MG63 (cell line): ENCODE results near the gene MAGEB6B. TPM values are rescaled to one million over a fixed set of nuclear protein-coding genes. Genes with fewer than 3 reads are reported as not detected.
"Not testable (repeated sequence)": the region's sequence is repeated elsewhere in the genome, so short reads cannot be mapped to it uniquely, and the experiment has no call there.

Source experiments
- DNase-seq: peaks from one replicate; pipeline ENCODE4 v3.0.0-alpha.2; 2020
- H3K27me3 ChIP-seq: fragments of 250-450 bp; sonication (Bioruptor Pico); 2 replicates; pipeline ENCODE4 v1.5.1; 2020; ENCODE audit warnings: mild to moderate bottlenecking, moderate library complexity
- H3K36me3 ChIP-seq: fragments of 250-450 bp; sonication (Bioruptor Pico); 2 replicates; pipeline ENCODE4 v1.5.1; 2020; ENCODE audit warnings: mild to moderate bottlenecking, moderate library complexity
- H3K4me3 ChIP-seq: fragments of 250-450 bp; sonication (Bioruptor Pico); 2 replicates; pipeline ENCODE4 v1.5.1; 2020; ENCODE audit warnings: mild to moderate bottlenecking, moderate library complexity
- H3K9me3 ChIP-seq: fragments of 250-450 bp; sonication (Bioruptor Pico); 2 replicates; pipeline ENCODE4 v1.5.1; 2020; ENCODE audit warnings: mild to moderate bottlenecking, moderate library complexity
- total RNA-seq: library from RNA; depleted of rRNA; stranded (reverse); fragments of >200 nt; shearing (Covaris generic); gene quantifications from 2 replicates; pipeline ENCODE4 v1.2.3, GENCODE V29; 2014; ENCODE audit warnings: low replicate concordance; rRNA removed

MAGEB6B gene
- total RNA-seq: not detected in 2 replicates

- Histone ChIP-seq H3K9me3 (no peaks in the 10 kb centered on the region), H3K36me3 (no peaks in the 10 kb centered on the region), H3K27me3 (no peaks in the 10 kb centered on the region), H3K4me3 (no peak within 1 kb of the TSS)
- DNase-seq: no peak
These were observed at the start of gene MAGEB6B for GRCh38 chrX:26160301-26160700. TSS of gene MAGEB6B (plus strand) at chrX:26160601. CDS start at chrX:26160601, 0 bp downstream.

GRCh38 chrX:26138274-26138673 is 22.1 kb upstream of the MAGEB6B start, which contains the start of gene MAGEB18:
TSS of gene MAGEB18 (plus strand) at chrX:26138343. CDS start at chrX:26138986, 643 bp downstream.
- no peak for DNase-seq

DNA sequence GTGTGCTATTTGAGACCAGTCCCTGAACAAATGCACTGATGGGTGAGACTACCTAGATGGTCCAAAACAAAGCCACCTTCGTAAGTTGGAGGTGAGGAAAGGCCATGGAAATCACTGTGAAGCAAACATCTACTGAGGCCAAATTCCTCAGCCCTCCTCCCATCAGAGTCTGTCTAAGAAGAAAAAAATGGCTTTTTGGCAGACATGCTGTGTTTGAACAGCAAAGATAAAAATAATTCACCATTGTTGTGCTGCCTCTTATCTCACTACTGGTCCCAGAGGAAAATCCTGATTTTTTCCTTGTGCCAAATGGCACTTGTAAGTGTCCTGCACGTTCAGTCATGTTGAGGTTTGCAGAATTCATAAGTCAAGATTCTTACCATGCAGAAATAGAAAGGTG is 14.4 kb upstream of the MAGEB6B start:
- Histone ChIP-seq H3K36me3 (no peaks in the 10 kb centered on the region), H3K27me3 (no peaks in the 10 kb centered on the region)

More at GRCh38 chrX:26138274-26138673, 22.1 kb upstream of the MAGEB6B start, which contains the start of gene MAGEB18:
- no peaks in the 10 kb centered on the region for H3K36me3 ChIP-seq
- no peak within 1 kb of the TSS for H3K4me3 ChIP-seq
- no peaks in the 10 kb centered on the region for H3K9me3 ChIP-seq
- H3K27me3 ChIP-seq: no peaks in the 10 kb centered on the region

GRCh38 chrX:26192204-26192603 is 31.8 kb downstream of the MAGEB6B start, which contains the start of gene MAGEB6:
TSS of gene MAGEB6 (plus strand) at chrX:26192440. CDS start at chrX:26193847, 1,407 bp downstream.
- H3K27me3 ChIP-seq: no peaks in the 10 kb centered on the region
- no peak for DNase-seq
- H3K36me3 ChIP-seq: no peaks in the 10 kb centered on the region
- no peaks in the 10 kb centered on the region for H3K9me3 ChIP-seq
- no peak within 1 kb of the TSS for H3K4me3 ChIP-seq

More for the DNA sequence above, 14.4 kb upstream of the MAGEB6B start:
- Histone ChIP-seq H3K9me3 (no peaks in the 10 kb centered on the region), H3K4me3 (no peak overlapping the region)
- no peak for DNase-seq

DNA sequence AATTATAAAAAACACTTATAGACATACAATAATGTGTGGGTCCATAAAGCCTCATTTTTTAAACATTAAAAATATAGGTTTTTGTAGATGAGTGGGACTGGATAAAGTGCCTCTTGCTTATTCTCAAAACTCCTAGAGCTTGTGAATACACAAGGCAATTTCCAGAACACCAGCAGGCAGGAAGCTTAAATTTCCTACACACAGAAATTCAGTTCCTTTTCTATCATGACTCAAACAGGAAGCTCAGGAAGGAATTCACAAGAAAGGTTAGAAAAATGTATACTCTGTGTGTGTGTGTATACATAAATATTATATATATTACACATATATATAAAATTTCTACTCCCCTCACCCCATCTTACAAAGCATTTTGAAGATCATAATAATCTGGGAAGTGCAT is 43.2 kb downstream of the MAGEB6B start:
- H3K9me3 ChIP-seq: no peaks in the 10 kb centered on the region
- no peaks in the 10 kb centered on the region for H3K36me3 ChIP-seq
- no peaks in the 10 kb centered on the region for H3K27me3 ChIP-seq
- no peak overlapping the region for H3K4me3 ChIP-seq
- no peak for DNase-seq

- not testable (repeated sequence) for DNase-seq, H3K27me3 ChIP-seq, H3K36me3 ChIP-seq, H3K9me3 ChIP-seq, H3K4me3 ChIP-seq
These were observed 44.3 kb downstream of the MAGEB6B start for GRCh38 chrX:26204717-26205116.

GRCh38 chrX:26208012-26208411 is 47.6 kb downstream of the MAGEB6B start:
- no peak overlapping the region for H3K4me3 ChIP-seq
- no peak for DNase-seq
- no peaks in the 10 kb centered on the region for H3K9me3 ChIP-seq
- no peaks in the 10 kb centered on the region for H3K36me3 ChIP-seq
- H3K27me3 ChIP-seq: no peaks in the 10 kb centered on the region

Other genes starting within 250 kb of the MAGEB6B start
- gene MAGEB18, start 22.3 kb upstream of the MAGEB6B start, total RNA-seq: not detected in 2 replicates
- not detected in 2 replicates for gene MAGEB6, start 31.8 kb downstream of the MAGEB6B start, total RNA-seq
- gene MAGEB5, start 55.6 kb downstream of the MAGEB6B start, total RNA-seq: not detected in 2 replicates